NOMO-1 treated with DMSO at 0.1 percent for 48 hours (cell line): Measurements from ENCODE around the gene MADCAM1.

ENCODE experiments used
- DNase-seq: peaks from one replicate; lab custom pipeline; 2025; ENCODE audit not compliant: unreplicated experiment; lab: John Stamatoyannopoulos, UW

The MADCAM1 gene

DNA sequence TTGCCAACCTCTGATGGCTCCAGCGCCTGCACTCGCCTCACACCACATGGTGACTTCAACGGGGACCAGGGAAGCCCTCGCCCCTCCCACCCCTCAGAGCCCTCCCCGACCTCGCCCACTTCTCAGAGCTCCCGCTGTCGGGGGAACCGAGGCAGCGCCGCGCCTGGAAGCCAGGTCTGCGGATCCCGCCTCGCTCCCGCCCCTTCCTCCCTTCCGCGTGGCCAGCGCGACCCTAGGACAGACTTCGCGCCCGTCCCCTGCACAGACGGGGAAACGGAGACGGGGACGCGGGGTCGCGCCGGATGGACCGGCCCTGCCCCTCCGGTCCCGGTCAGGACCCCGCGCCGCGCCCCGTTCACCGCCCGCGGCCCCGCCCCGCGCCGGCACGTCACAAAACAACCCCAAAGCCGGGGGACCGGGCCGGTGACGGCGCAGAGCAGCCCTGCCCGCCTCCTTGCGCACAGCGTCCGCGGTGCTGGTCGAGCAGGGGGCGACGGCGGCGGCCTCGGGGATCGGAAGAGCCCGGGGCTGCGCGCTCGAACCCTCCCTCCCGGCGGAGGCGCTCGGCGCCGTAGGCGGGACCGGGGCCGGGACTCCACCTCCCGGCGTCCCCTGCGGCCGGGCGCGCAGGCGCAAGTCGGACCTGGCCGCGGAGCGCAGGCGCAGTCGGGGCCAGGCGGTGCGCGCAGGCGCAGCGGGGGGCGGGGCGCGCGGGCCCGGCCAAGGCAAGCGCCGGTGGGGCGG lies 34.9 kb downstream of the MADCAM1 start:
- DNase-seq, result peak; percentile 74

DNA sequence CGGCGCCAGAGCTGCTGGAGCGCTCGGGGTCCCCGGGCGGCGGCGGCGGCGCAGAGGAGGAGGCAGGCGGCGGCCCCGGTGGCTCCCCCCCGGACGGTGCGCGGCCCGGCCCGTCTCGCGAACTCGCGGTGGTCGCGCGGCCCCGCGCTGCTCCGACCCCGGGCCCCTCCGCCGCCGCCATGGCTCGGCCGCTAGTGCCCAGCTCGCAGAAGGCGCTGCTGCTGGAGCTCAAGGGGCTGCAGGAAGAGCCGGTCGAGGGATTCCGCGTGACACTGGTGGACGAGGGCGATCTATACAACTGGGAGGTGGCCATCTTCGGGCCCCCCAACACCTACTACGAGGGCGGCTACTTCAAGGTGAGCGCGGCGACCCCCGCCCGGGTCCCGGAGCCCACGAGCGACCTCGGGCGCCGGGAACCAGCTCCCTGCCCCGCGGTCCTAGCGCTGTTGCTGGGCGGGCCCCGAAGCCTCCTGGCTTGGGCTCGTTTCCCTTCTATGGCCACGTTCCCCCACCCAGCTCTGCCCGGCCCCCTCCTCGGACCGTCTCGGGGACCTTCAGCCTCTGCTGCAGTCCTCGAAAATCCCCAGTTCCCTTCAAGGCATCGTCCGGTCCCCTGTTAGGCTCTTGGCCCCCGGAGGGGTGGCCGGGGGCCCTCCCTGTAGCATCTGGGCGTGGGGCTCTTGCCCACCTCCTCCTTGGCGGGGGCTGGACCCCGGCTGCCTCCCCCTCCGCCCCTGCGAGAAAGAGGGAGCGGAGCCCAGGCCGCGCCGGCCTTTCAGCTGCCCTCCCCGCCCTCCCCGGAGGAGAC lies 35.7 kb downstream of the MADCAM1 start, which contains the start of gene CDC34:
CDC34 (plus strand) TSS at position 8 of the 808 bp plus-strand sequence; CDS start at position 180, 172 bp downstream.
- peak; percentile 28 for DNase-seq

- peak; percentile 37 for DNase-seq
Observed at GRCh38 chr19:532561-533363, 36.5 kb downstream of the MADCAM1 start.

DNA sequence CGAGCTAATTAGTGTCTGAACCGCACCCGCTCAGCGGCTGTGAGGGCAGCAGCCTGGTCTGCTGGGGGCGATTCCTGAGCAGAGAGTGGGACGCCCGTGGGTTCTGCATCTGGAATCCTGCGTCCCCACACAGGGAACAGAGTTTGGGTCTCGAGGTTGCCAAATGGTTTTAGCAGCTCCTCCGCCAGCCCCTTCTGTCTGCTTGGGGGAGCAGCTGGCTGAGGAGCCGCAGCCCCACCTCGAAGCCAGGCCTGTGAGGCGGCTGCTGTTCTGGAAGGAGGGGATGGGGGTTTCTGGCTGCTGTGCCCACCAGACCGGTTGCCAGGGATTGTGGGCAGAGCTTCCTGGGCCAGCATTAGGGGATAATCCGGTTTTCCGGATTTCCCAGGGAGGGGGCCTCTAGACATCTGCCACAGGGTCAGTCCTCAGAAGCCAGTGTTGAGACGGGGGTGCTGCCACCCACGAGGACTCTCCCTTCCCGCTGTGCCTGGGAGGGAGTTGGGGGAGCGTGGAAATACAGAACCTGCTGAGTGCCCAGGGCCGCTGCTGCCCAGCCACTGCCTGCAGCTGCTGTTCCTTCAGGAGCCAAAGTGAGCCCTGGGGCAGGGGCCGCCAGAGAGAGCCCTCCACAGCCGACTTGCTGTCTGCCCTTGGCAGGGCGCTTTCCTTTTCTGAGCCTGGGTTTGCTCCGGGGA lies 37.2 kb downstream of the MADCAM1 start:
- DNase-seq, result no peak

- no peak for DNase-seq
Observed at GRCh38 chr19:534088-534487, 37.8 kb downstream of the MADCAM1 start.

DNA sequence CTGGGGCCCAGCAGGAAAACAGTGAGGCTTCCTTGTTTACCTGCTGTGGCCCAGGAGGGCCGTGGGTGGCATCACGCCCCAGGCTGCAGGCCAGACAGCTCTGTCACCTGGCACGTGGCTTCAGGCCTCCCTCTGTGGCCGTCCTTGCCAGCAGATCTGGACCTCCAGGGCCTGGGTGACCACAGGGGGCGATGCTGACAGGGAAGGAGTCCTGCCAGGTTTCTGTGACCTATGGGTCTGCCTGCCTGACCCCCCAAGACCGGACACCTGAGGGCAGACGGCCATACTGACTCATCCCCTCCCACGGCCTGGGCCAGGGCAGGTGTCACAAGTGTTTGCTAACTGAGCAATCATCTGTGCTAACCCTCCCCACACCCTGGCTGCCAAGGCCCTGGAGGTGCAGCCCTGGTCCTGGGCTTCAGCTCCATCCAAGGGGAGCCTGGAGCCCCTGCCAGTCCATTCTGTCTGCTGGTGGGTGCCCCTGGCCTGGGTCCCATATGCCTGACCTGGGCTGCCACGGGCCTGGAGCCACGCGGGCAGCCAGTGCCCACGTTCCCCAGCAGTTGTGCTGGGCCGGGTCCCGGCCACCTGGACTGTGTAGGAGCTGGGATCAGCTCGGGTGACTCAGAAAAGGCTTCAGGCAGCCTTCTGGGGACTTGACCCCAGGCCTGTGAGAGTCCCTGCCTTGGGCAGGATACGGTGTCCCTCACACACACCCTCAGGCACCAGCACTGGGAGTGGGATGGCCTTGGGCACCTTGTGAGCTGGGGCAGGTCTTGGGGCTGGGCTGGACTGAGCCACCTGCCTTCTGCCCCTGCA lies 38.9 kb downstream of the MADCAM1 start:
- DNase-seq, result no peak

DNA sequence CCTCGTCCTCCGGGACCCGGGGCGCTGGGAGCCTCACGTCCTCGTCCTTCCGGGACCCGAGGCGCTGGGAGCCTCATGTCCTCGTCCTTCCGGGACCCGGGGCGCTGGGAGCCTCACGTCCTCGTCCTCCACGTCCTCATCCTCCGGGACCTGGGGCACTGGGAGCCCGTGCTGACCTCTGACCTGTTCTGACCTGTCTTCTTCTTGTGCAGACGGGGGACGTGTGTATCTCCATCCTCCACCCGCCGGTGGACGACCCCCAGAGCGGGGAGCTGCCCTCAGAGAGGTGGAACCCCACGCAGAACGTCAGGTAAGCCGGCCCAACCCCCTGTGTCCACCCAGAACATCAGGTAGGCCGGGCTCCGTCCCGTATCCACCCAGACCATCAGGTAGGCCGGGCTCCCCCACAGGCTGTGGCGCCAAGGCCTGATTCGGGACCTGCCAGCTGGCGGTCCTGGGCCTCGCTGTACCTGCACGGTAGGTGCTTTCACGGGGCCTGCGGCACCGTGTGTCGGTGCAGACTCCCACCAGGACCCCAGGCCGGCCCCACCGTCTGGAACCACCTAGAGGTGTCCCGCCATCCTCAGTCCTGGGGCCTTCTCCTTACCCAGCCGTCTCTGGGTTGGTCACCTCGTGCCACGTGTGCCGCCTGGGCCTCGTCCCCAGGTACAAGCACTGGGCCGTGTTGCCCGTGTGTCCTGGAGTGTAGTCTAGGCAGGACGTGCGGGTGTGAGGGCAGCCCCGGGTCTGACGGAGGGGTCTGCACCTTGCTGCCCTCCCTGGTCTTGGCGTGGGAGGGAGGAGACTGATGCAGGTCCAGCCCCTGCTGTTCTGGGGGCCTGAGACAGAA lies 40.0 kb downstream of the MADCAM1 start:
- DNase-seq, result no peak

- DNase-seq, result no peak
Observed at GRCh38 chr19:536881-537404, 40.7 kb downstream of the MADCAM1 start.

DNA sequence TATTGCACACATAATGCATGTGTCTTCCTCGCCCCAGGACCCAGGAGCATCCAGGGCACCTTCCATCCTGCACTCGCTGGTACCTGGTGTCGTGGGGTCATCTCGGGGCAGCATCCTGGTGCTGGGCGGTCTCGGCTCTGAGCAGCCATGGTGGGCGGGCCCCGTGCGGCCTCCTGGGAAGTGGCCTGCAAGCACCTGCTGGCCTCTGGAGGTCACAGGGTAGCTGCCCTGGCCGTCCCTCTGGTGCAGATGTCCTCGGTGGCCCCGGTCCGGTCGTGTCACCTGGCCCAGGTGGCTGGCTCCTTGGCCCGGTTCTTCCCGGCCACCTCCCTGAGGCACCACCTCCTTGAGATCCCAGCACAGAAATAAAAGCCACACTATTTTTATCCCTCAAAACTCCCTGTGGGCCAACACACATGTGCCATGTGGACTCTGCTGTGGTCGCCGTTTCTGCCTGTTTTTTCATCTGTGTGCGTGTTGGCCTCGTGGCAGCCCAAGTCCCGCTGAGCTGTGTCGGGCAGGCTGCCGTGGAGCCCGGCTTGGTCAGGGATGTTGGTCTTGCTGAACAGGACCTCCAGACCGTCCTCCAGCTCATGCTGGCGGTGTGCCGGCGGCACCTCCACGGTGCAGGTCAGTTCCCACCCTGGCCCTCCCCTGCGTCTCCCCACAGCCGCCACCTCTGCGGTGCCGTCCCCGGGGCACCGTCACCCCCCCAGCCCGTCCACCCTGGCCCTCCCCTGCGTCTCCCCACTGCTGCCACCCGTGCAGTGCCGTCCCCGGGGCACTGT lies 42.5 kb downstream of the MADCAM1 start:
- DNase-seq, result no peak

GRCh38 chr19:539429-540030 lies 43.2 kb downstream of the MADCAM1 start:
- no peak for DNase-seq

DNA sequence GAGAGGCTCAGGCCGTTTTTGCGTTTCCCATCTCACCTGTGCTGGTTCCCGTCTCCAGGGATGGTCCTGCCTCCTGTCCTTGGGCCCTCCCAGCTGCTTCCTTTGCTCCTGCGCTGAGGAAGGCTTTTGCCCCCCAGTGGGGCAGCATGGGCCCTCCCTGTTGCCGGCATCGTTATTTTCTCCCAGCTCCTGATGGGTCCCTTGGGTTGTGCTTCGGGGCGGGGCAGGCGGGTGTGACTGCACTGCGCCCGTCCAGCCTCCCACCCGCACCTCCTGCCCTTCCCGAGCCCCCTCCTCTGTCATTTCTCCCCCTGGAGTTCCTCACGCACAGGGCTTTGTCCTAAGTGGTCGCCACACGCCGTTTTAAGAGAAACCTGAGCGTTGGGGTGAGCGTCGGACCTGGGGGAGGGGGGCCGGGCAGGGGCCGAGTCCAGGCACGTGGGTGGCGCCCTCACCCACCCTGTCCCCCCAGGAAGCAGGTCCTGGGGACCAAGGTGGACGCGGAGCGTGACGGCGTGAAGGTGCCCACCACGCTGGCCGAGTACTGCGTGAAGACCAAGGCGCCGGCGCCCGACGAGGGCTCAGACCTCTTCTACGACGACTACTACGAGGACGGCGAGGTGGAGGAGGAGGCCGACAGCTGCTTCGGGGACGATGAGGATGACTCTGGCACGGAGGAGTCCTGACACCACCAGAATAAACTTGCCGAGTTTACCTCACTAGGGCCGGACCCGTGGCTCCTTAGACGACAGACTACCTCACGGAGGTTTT lies 44.8 kb downstream of the MADCAM1 start:
- no peak for DNase-seq

GRCh38 chr19:541699-542098 lies 45.4 kb downstream of the MADCAM1 start:
- no peak for DNase-seq

DNA sequence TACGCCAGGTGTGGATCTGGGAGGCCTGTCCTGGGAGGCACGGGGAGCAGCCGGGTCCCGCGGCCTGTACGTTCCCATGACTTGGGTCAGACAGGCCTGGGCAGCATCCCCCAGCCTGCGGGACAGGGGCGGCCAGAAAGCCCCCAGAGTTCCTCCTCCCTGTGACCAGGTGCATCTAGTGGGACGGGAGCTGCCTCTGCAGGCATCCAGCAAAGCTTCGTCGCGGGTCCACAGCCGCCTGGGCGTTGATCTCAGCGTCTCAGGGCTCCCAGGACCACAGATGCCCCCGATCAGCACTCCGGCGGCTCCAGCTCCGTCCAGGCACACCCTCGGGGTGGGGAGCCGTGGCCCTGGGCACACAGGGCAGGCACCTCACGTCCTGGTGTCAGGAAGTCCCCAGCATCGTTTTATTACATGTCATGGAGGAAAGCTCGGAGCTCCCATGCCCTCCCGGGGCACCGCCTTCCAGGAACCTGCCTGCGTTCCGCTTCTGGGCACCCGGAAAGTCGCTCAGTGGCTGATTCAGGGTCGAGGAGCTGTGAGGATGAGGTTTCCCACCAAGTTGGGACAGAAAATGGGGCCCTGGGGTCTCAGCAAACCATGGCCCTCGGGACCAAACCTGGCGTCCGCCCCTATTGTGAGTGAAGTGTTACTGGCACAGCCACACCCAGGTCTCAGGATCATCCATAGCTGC lies 46.0 kb downstream of the MADCAM1 start:
- no peak for DNase-seq

- no peak for DNase-seq
Observed at GRCh38 chr19:543910-544608, 47.8 kb downstream of the MADCAM1 start, which contains the start of gene GZMM. TSS of gene GZMM (plus strand) at chr19:544053. CDS start at chr19:544072, 19 bp downstream.

DNA sequence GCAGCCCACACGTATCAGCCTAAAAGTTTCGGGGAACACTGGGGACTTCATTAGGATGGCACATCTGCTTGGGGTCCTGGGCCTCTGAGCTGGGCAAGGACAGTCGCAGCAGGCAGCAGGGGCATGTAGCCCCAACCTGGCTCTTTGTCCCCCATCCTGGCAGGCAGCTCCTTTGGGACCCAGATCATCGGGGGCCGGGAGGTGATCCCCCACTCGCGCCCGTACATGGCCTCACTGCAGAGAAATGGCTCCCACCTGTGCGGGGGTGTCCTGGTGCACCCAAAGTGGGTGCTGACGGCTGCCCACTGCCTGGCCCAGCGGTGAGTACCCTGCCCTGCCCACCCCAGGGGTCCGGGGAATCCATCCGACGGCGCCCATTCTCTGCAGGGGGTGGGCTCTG lies 50.8 kb downstream of the MADCAM1 start:
- DNase-seq, result no peak
